Skeletal muscle tissue (tissue), 4 donors: ENCODE data around the gene IQSEC3. TPM values are rescaled to one million over a fixed set of nuclear protein-coding genes. Genes with fewer than 3 reads are reported as not detected.
A peak's percentile ranks its signal among the peaks of the same experiment; 100 is the strongest.
"Not testable (repeated sequence)": the region's sequence is repeated elsewhere in the genome, so short reads cannot be mapped to it uniquely, and the experiment has no call there.

Experiments
- H3K27ac ChIP-seq: one replicate; pipeline ENCODE4 v1.7.0; 2013; ENCODE audit warnings: mild to moderate bottlenecking, low read depth, low read length, inconsistent platforms
- H3K27me3 ChIP-seq, 3 donors: one replicate each; pipeline ENCODE4 v1.7.0; 2013; ENCODE audit warnings: low read length in 3 of 3; ENCODE audit not compliant: control insufficient read depth in 3 of 3, insufficient read depth in 3 of 3
- H3K36me3 ChIP-seq, 3 donors: one replicate each; pipeline ENCODE4 v1.7.0; 2013; ENCODE audit warnings: low read length in 3 of 3; ENCODE audit not compliant: control insufficient read depth in 3 of 3, insufficient read depth in 3 of 3
- H3K4me1 ChIP-seq, 3 donors: one replicate each; pipeline ENCODE4 v1.7.0; 2013; ENCODE audit warnings: low read length in 3 of 3, mild to moderate bottlenecking in 3 of 3; ENCODE audit not compliant: control insufficient read depth in 3 of 3, insufficient read depth in 3 of 3
- H3K4me3 ChIP-seq, 3 donors: one replicate each; pipeline ENCODE4 v1.7.0; 2013; ENCODE audit warnings: low read length in 3 of 3
- H3K9ac ChIP-seq, 3 donors: one replicate each; pipeline ENCODE4 v1.7.0; 2013; ENCODE audit warnings: low read length in 3 of 3, mild to moderate bottlenecking in 3 of 3, moderate library complexity in 2 of 3, low read depth in 1 of 3
- H3K9me3 ChIP-seq, 3 donors: one replicate each; pipeline ENCODE4 v1.7.0; 2013; ENCODE audit warnings: low read length in 3 of 3; ENCODE audit not compliant: control insufficient read depth in 3 of 3
- total RNA-seq: library from RNA; depleted of rRNA; stranded (reverse); fragments of >200 nt; gene quantifications from one replicate; pipeline ENCODE4 v1.2.3, GENCODE V29; 2014
- donor health status: Osteomylitis.

IQSEC3 gene
- total RNA-seq, 1 donor from 2014 or later, result 1.0 TPM

GRCh38 chr12:180445-180844 lies 113.9 kb downstream of the IQSEC3 start:
- peaks cover 16 to 67% (median 59%) of the 10 kb centered on the region in 3 donors for H3K4me1 ChIP-seq
- peak overlapping the region in 1 of 3 donors; percentile 22 for H3K4me3 ChIP-seq
- H3K9ac ChIP-seq, result peak overlapping the region in 1 of 3 donors; percentile 8
- H3K36me3 ChIP-seq, result no peaks in the 10 kb centered on the region
- peak overlapping the region; percentile 48 for H3K27ac ChIP-seq
- no peaks in the 10 kb centered on the region for H3K9me3 ChIP-seq
- peaks cover 0 to 7% (median 0%) of the 10 kb centered on the region in 3 donors for H3K27me3 ChIP-seq

DNA sequence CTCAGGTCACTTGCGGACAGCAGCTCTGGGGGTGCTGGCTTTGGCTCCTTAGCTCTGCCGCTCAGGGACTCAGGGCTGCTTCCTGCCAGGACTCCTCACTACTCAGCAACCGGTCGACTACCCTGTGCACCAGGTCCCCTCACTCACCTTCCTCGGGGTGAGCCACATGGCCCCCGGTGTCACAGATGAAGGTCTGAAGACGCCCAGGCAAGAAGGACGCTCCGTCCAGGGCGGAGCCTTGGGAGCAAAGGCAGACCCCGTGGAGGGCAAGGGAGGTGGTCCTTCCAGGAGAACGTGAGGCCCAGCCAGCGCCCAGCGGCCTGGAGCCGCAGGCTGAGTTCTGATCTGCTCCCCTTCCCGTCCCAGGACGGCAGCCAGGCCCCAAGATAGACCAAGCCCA lies 115.4 kb downstream of the IQSEC3 start:
- H3K9ac ChIP-seq, result peak overlapping the region in 1 of 3 donors; percentile 57
- H3K4me1 ChIP-seq, result peaks cover 13 to 59% (median 53%) of the 10 kb centered on the region in 3 donors
- H3K9me3 ChIP-seq, result no peaks in the 10 kb centered on the region
- H3K4me3 ChIP-seq, result peak overlapping the region in 1 of 3 donors; percentile 35
- H3K27ac ChIP-seq, result no peak overlapping the region
- no peaks in the 10 kb centered on the region for H3K36me3 ChIP-seq
- peaks cover 0 to 7% (median 0%) of the 10 kb centered on the region in 3 donors for H3K27me3 ChIP-seq

GRCh38 chr12:182381-182892 lies 115.9 kb downstream of the IQSEC3 start:
- Histone ChIP-seq H3K27me3 (peaks cover 0 to 7% (median 0%) of the 10 kb centered on the region in 3 donors), H3K4me1 (peaks cover 11 to 54% (median 48%) of the 10 kb centered on the region in 3 donors), H3K9ac (peak overlapping the region in 1 of 3 donors; percentile 57), H3K27ac (no peak overlapping the region), H3K9me3 (no peaks in the 10 kb centered on the region), H3K36me3 (no peaks in the 10 kb centered on the region), H3K4me3 (no peak overlapping the region)

- H3K4me1 ChIP-seq, result peaks cover 3 to 37% (median 35%) of the 10 kb centered on the region in 3 donors
- H3K9ac ChIP-seq, result peak overlapping the region in 1 of 3 donors; percentile 33
- no peaks in the 10 kb centered on the region for H3K36me3 ChIP-seq
- H3K27me3 ChIP-seq, result peaks cover 0 to 6% (median 2%) of the 10 kb centered on the region in 3 donors
- H3K4me3 ChIP-seq, result no peak overlapping the region
- H3K9me3 ChIP-seq, result no peaks in the 10 kb centered on the region
- H3K27ac ChIP-seq, result no peak overlapping the region
Measured at GRCh38 chr12:184811-185575, 118.4 kb downstream of the IQSEC3 start.

- no peak overlapping the region for H3K27ac ChIP-seq
Measured at GRCh38 chr12:185576-185955, 119.0 kb downstream of the IQSEC3 start.

DNA sequence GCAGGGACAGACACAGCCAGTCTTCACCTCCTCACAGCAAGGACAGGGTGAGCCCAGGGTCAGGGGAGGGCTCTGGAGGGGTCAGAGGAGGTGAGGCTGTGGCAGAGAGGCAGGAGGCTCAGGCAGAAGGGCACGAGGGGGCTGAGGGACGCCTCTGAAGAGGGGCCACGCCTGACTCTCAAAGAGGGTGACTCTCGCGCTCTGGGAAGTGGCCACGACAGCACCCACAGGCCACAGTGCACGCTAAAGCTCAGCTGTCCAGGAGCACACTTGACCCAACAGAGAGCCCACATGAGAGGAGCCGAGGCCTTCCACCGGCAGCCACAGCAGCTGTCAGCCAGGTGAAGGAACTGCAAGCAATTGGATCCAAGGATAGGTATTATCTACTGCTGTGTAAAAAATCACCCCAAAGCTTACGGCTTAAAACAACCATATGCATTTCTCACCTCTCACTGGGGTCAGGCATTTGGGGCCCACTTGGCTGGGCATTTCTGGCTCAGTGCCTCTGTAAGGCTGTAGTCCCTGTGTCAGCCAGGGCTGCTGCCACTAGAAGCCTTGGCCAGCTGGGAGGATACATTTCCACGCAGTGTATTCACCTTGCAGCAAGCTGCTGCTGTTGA lies 119.5 kb downstream of the IQSEC3 start:
- H3K4me3 ChIP-seq, result no peak overlapping the region
- peaks cover 3 to 16% (median 11%) of the 10 kb centered on the region in 3 donors for H3K27me3 ChIP-seq
- no peaks in the 10 kb centered on the region for H3K9me3 ChIP-seq
- H3K36me3 ChIP-seq, result no peaks in the 10 kb centered on the region
- peaks cover 3 to 32% (median 30%) of the 10 kb centered on the region in 3 donors for H3K4me1 ChIP-seq
- H3K27ac ChIP-seq, result no peak overlapping the region
- H3K9ac ChIP-seq, result peak overlapping the region in 1 of 3 donors; percentile 40

More at GRCh38 chr12:185576-185955, 119.0 kb downstream of the IQSEC3 start:
- Histone ChIP-seq H3K9me3 (no peaks in the 10 kb centered on the region), H3K27me3 (peaks cover 0 to 10% (median 6%) of the 10 kb centered on the region in 3 donors), H3K4me1 (peaks cover 3 to 33% (median 32%) of the 10 kb centered on the region in 3 donors), H3K4me3 (no peak overlapping the region), H3K9ac (peak overlapping the region in 1 of 3 donors; percentile 40), H3K36me3 (no peaks in the 10 kb centered on the region)

DNA sequence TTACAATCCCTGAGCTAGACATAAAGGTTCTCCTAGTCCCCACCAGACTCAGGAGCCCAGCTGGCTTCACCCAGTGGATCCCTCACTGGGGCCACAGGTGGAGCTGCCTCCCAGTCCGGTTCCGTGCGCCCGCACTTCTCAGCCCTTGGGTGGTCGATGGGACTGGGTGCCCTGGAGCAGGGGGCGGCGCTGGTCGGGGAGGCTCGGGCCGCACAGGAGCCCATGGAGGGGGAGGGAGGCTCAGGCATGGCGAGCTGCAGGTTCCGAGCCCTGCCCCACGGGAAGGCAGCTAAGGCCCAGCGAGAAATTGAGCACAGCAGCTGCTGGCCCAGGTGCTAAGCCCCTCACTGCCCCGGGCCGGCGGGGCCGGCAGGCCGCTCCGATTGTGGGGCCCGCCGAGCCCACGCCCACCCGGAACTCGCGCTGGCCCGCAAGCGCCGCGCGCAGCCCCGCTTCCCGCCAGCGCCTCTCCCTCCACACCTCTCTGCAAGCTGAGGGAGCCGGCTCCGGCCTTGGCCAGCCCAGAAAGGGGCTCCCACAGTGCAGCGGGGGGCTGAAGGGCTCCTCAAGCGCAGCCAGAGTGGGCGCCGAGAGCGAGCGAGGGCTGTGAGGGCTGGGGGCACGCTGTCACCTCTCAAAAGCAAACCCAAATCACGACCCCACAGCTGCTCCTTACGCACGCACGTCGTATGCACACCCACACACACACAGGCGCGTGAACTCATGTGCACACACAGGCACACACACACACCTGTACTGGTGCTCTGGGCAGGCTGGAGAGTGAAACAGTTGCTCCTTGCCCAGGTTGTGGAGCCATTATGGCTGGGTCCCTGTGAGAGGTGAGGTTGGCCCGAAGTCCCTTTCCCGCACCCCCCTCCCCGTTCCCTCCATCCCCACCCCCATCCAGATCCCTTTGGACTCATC lies 121.7 kb downstream of the IQSEC3 start:
- Histone ChIP-seq H3K4me1 (peaks cover 3 to 23% (median 20%) of the 10 kb centered on the region in 3 donors), H3K4me3 (peak overlapping the region in 2 of 3 donors; percentile 45 to 73), H3K27me3 (peaks cover 4 to 21% (median 19%) of the 10 kb centered on the region in 3 donors), H3K9ac (peak overlapping the region in 1 of 3 donors; percentile 79)
- H3K27ac ChIP-seq, H3K36me3 ChIP-seq, H3K9me3 ChIP-seq: not testable (repeated sequence)

DNA sequence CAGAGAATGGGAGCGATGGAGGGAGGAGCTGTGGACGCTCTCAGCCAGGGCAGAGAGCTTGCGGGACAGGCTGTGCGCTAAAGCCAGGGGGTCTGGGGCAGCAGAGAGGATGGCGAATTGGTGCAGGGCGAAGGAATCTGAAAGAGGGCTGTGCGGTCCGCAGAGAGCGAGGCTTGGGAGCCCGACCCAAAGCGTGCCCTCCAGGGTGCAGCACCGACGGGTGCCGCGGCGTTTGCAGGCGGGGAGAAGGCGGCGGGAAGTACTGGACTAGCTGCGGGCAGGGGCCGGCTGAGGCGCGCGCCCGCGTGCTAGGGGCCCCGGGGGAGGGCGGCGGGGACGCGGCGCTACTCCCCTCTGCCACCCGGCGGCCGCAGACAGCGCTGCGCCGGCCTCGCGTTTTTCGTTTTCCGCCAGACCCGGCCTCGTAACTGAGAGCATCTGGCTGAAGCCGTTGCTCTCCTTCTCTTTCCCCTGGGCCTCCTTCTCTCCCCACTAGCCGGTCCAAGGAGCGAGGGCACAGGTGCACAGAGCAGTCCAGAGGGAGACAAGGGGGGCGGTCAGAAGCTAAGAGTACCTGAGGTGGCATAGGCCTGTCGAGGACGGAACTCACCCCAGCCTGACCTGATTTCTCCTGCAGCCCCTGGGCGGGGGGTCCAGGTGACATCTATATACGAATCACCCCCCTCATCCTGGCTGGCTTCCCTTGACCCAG lies 122.5 kb downstream of the IQSEC3 start:
- Histone ChIP-seq H3K36me3 (no peaks in the 10 kb centered on the region), H3K4me3 (peak overlapping the region; percentile 45 to 73 (median 67)), H3K9me3 (no peaks in the 10 kb centered on the region), H3K27me3 (peaks cover 5 to 24% (median 19%) of the 10 kb centered on the region in 3 donors), H3K27ac (no peak overlapping the region), H3K4me1 (peaks cover 3 to 23% (median 20%) of the 10 kb centered on the region in 3 donors), H3K9ac (peak overlapping the region; percentile 14 to 79 (median 33))

GRCh38 chr12:189622-189962 lies 123.0 kb downstream of the IQSEC3 start:
- Histone ChIP-seq H3K4me3 (peak overlapping the region in 2 of 3 donors; percentile 7 to 45), H3K36me3 (no peaks in the 10 kb centered on the region), H3K9me3 (no peaks in the 10 kb centered on the region), H3K27ac (no peak overlapping the region), H3K27me3 (peaks cover 10 to 30% (median 19%) of the 10 kb centered on the region in 3 donors), H3K4me1 (peaks cover 3 to 23% (median 20%) of the 10 kb centered on the region in 3 donors), H3K9ac (peak overlapping the region in 2 of 3 donors; percentile 14 to 79)
